Neural progenitor cell (in vitro differentiated cells): ENCODE data around the gene NUTF2. TPM values are rescaled to one million over a fixed set of nuclear protein-coding genes. Genes with fewer than 3 reads are reported as not detected.

Experiments
- DNase-seq: peaks from one replicate; pipeline ENCODE4 v3.0.0-alpha.2; 2016; ENCODE audit warnings: low spot score
- H2AFZ ChIP-seq: fragments of 200-600 bp; sonication (generic); replicated peaks from 2 replicates; pipeline ENCODE4 v1.6.1; 2016; ENCODE audit warnings: antibody characterized with exemption
- H3F3A ChIP-seq: fragments of 200-600 bp; sonication (generic); 2 replicates; pipeline ENCODE4 v1.6.1; 2016; ENCODE audit warnings: antibody characterized with exemption, low read depth
- H3K27ac ChIP-seq: fragments of 200-600 bp; sonication (generic); 2 replicates; pipeline ENCODE4 v1.5.1; 2016; ENCODE audit warnings: mild to moderate bottlenecking
- H3K27me3 ChIP-seq: fragments of 200-600 bp; sonication (generic); 2 replicates; pipeline ENCODE4 v1.6.1; 2016; ENCODE audit warnings: mild to moderate bottlenecking, moderate library complexity
- H3K36me3 ChIP-seq: fragments of 200-600 bp; sonication (generic); 2 replicates; pipeline ENCODE4 v1.5.1; 2016
- H3K4me1 ChIP-seq: fragments of 200-600 bp; sonication (generic); 2 replicates; pipeline ENCODE4 v1.6.1; 2016; ENCODE audit warnings: mixed run types
- H3K4me2 ChIP-seq: fragments of 200-600 bp; sonication (generic); 2 replicates; pipeline ENCODE4 v1.6.1; 2016
- H3K4me3 ChIP-seq: fragments of 200-600 bp; sonication (generic); 2 replicates; pipeline ENCODE4 v1.5.1; 2016
- H3K79me2 ChIP-seq: fragments of 200-600 bp; sonication (generic); 2 replicates; pipeline ENCODE4 v1.6.1; 2016; ENCODE audit warnings: low read depth
- H3K9ac ChIP-seq: fragments of 200-600 bp; sonication (generic); 2 replicates; pipeline ENCODE4 v1.6.1; 2016
- H3K9me3 ChIP-seq: fragments of 200-600 bp; sonication (generic); 2 replicates; pipeline ENCODE4 v1.5.1; 2016; ENCODE audit warnings: low read depth
- H4K20me1 ChIP-seq: fragments of 200-600 bp; sonication (generic); 2 replicates; pipeline ENCODE4 v1.6.1; 2016; ENCODE audit warnings: low read depth
- H3K27ac Mint-ChIP-seq: 3 replicates; pipeline ENCODE4 v1.8.0; 2021; ENCODE audit warnings: mixed read lengths
- H3K27me3 Mint-ChIP-seq: 2 replicates; pipeline ENCODE4 v1.8.0; 2022; ENCODE audit warnings: low read depth, mild to moderate bottlenecking, inconsistent platforms, moderate library complexity, mixed read lengths; ENCODE audit not compliant: insufficient read depth
- H3K36me3 Mint-ChIP-seq: 3 replicates; pipeline ENCODE4 v1.8.0; 2021; ENCODE audit warnings: mixed read lengths
- H3K4me1 Mint-ChIP-seq: 3 replicates; pipeline ENCODE4 v1.8.0; 2021; ENCODE audit warnings: mixed read lengths
- H3K4me3 Mint-ChIP-seq: 3 replicates; pipeline ENCODE4 v1.8.0; 2021; ENCODE audit warnings: mild to moderate bottlenecking, moderate library complexity, mixed read lengths
- H3K9me3 Mint-ChIP-seq: 3 replicates; pipeline ENCODE4 v1.8.0; 2020; ENCODE audit warnings: mixed read lengths
- CTCF ChIP-seq: fragments of 200-600 bp; sonication (generic); IDR thresholded peaks from 2 replicates; pipeline ENCODE4 v1.5.1; 2017; ENCODE audit warnings: antibody characterized with exemption, mild to moderate bottlenecking
- EZH2 ChIP-seq: fragments of 200-600 bp; sonication (generic); IDR thresholded peaks from 2 replicates; pipeline ENCODE4 v1.6.1; 2017; ENCODE audit warnings: antibody characterized with exemption, mild to moderate bottlenecking, moderate library complexity
- EZH2phosphoT487 ChIP-seq: fragments of 200-600 bp; sonication (generic); IDR thresholded peaks from 2 replicates; pipeline ENCODE4 v1.6.1; 2017; ENCODE audit warnings: antibody characterized with exemption
- total RNA-seq: library from RNA; depleted of rRNA; stranded (reverse); fragments of >200 nt; gene quantifications from 2 replicates; pipeline ENCODE4 v1.2.3, GENCODE V29; 2015; ENCODE audit warnings: low replicate concordance

Gene NUTF2
- total RNA-seq, 1 donor from 2014 or later: 133 TPM

GRCh38 chr16:67897231-67897630 lies 50.5 kb downstream of the NUTF2 start:
- Mint-ChIP-seq H3K4me1 (peaks cover 19% of the 10 kb centered on the region), H3K9me3 (no peaks in the 10 kb centered on the region), H3K36me3 (peaks cover 3% of the 10 kb centered on the region), H3K4me3 (no peak overlapping the region), H3K27me3 (peaks cover 2% of the 10 kb centered on the region), H3K27ac (no peak overlapping the region)
- Histone ChIP-seq H3K79me2 (peaks cover 71% of the 10 kb centered on the region), H3K36me3 (no peaks in the 10 kb centered on the region), H3K27ac (no peak overlapping the region), H3K9ac (no peak overlapping the region), H3K27me3 (no peaks in the 10 kb centered on the region), H3K4me2 (no peak overlapping the region), H3K4me1 (peaks cover 7% of the 10 kb centered on the region), H3F3A (peaks cover 7% of the 10 kb centered on the region), H3K9me3 (no peaks in the 10 kb centered on the region), H4K20me1 (peaks cover 49% of the 10 kb centered on the region), H2AFZ (no peak overlapping the region), H3K4me3 (no peak overlapping the region)
- DNase-seq: no peak
- no peak for TF ChIP-seq CTCF
- no peak for TF ChIP-seq EZH2
- no peak for TF ChIP-seq EZH2phosphoT487

GRCh38 chr16:67901734-67902133 lies 55.0 kb downstream of the NUTF2 start:
- Histone ChIP-seq H3K4me3 (no peak overlapping the region), H3F3A (no peaks in the 10 kb centered on the region), H3K79me2 (peaks cover 35% of the 10 kb centered on the region), H2AFZ (no peak overlapping the region), H3K4me2 (no peak overlapping the region), H3K27ac (no peak overlapping the region), H3K4me1 (no peaks in the 10 kb centered on the region), H3K27me3 (no peaks in the 10 kb centered on the region), H3K9ac (no peak overlapping the region), H4K20me1 (peaks cover 49% of the 10 kb centered on the region), H3K36me3 (no peaks in the 10 kb centered on the region), H3K9me3 (no peaks in the 10 kb centered on the region)
- no peak overlapping the region for H3K27ac Mint-ChIP-seq
- peaks cover 6% of the 10 kb centered on the region for H3K36me3 Mint-ChIP-seq
- TF ChIP-seq CTCF (no peak), EZH2 (no peak), EZH2phosphoT487 (no peak)
- no peak overlapping the region for H3K4me3 Mint-ChIP-seq
- DNase-seq: no peak
- H3K9me3 Mint-ChIP-seq: no peaks in the 10 kb centered on the region
- H3K4me1 Mint-ChIP-seq: no peaks in the 10 kb centered on the region
- peaks cover 2% of the 10 kb centered on the region for H3K27me3 Mint-ChIP-seq

GRCh38 chr16:67902831-67903230 lies 56.1 kb downstream of the NUTF2 start:
- Histone ChIP-seq H3K27me3 (no peaks in the 10 kb centered on the region), H3F3A (no peaks in the 10 kb centered on the region), H3K9ac (no peak overlapping the region), H4K20me1 (peaks cover 45% of the 10 kb centered on the region), H3K4me2 (no peak overlapping the region), H3K4me1 (no peaks in the 10 kb centered on the region), H3K36me3 (no peaks in the 10 kb centered on the region), H3K9me3 (no peaks in the 10 kb centered on the region), H3K4me3 (no peak overlapping the region), H3K27ac (no peak overlapping the region), H2AFZ (no peak overlapping the region), H3K79me2 (peaks cover 24% of the 10 kb centered on the region)
- H3K4me3 Mint-ChIP-seq: no peak overlapping the region
- H3K36me3 Mint-ChIP-seq: peaks cover 3% of the 10 kb centered on the region
- H3K27me3 Mint-ChIP-seq: peaks cover 2% of the 10 kb centered on the region
- no peak overlapping the region for H3K27ac Mint-ChIP-seq
- H3K4me1 Mint-ChIP-seq: no peaks in the 10 kb centered on the region
- H3K9me3 Mint-ChIP-seq: no peaks in the 10 kb centered on the region
- no peak for TF ChIP-seq CTCF
- no peak for TF ChIP-seq EZH2
- no peak for TF ChIP-seq EZH2phosphoT487
- DNase-seq: no peak
